Activated gamma-delta T cell treated with anti-CD3 and anti-CD28 coated beads, Interleukin-2, amount 50 U/mL, for 16 hours (primary cell): Measurements from ENCODE around the gene TOM1L1.

ENCODE experiments used
- DNase-seq: peaks from one replicate; pipeline ENCODE4 v3.0.0-alpha.2; 2020; ENCODE audit warnings: low read depth

Gene TOM1L1

GRCh38 chr17:54992797-54993639, 92.4 kb downstream of the TOM1L1 start:
- no peak for DNase-seq

- DNase-seq, result no peak
Observed at GRCh38 chr17:54996441-54996840, 95.8 kb downstream of the TOM1L1 start.

GRCh38 chr17:55002458-55002857, 101.8 kb downstream of the TOM1L1 start:
- no peak for DNase-seq

- no peak for DNase-seq
Observed at GRCh38 chr17:55004484-55004883, 103.8 kb downstream of the TOM1L1 start.

- no peak for DNase-seq
Observed at GRCh38 chr17:55005520-55005919, 104.9 kb downstream of the TOM1L1 start.
